HG02885 (cell line): Measurements from ENCODE around the gene PARVG.

Source experiments
- ATAC-seq: cut with Tn5 transposase; IDR thresholded peaks from one replicate; pipeline ENCODE4 v1.9.1; 2021; ENCODE audit warnings: mild to moderate bottlenecking; ENCODE audit not compliant: unreplicated experiment, poor library complexity

PARVG gene

DNA sequence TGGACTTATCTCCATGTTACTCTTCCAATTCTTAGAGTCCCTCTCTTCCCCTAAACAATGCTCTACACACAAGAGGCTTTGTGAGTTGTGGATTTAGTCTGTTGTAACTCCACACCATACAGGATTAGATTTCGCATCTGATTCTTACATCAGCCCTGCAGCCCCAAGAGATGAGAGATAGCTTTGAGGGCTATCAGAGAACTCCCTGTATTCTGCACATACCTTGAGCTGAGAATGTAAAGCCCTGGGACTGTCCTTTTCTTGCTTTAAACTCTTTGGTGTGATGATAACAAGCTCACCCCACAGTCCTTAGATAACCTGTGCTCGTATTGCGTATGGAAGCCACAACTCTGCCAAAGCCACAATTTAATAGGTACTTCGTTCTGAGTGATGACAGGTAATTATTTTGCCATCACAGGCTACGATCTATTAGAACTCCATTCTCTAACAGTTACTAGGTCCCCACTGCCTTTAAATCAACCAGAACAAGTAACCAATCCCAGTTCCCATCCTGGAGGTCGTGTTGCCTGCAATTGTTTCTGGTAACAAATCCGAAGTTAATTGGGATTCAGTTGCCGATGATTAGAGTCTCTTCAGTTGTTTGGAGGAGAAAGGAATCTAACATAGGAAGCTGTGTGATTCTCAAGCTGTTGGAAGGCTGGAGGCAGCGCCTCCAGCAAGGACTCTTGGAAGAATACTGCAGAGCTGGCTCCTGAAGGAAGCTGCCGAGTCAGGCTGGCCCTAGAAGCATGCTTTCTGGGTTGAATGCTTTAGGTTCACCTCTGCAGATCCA, 1.3 kb upstream of the PARVG start:
- no peak for ATAC-seq

DNA sequence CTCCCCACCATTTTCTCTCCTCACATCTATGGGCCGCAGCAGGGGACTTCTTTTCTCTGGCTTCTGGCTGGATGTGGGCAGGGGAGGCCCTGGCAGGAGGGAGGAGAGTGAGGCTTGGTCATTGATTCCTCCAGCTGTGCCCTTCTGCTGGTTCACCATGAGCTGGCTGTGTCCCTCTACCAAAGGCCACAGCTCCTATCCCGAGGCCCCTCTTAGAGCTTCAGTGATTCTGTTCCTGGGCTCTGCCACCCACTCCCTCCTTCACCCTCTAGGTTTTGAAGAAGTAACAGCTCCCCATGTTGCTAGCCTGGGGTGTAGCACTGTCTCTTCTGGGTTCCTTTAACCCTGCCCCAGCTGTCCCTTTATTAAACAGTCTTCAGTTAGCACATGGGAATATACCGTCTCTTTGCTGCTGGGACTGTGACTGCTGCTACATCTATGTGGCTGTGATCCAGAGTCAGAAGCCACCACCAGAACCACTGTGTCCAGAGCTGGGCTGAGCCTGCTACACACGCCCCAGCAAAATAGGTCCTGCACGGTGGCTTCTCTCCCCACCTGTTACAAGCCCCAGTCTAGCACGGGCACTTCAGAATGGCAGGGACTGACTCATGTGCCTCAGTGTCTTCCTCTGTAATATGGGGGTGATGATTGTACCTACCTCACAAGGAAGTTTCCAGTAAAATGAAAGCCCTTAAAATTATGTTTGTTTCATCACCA, 578 bp upstream of the PARVG start:
- ATAC-seq: no peak

DNA sequence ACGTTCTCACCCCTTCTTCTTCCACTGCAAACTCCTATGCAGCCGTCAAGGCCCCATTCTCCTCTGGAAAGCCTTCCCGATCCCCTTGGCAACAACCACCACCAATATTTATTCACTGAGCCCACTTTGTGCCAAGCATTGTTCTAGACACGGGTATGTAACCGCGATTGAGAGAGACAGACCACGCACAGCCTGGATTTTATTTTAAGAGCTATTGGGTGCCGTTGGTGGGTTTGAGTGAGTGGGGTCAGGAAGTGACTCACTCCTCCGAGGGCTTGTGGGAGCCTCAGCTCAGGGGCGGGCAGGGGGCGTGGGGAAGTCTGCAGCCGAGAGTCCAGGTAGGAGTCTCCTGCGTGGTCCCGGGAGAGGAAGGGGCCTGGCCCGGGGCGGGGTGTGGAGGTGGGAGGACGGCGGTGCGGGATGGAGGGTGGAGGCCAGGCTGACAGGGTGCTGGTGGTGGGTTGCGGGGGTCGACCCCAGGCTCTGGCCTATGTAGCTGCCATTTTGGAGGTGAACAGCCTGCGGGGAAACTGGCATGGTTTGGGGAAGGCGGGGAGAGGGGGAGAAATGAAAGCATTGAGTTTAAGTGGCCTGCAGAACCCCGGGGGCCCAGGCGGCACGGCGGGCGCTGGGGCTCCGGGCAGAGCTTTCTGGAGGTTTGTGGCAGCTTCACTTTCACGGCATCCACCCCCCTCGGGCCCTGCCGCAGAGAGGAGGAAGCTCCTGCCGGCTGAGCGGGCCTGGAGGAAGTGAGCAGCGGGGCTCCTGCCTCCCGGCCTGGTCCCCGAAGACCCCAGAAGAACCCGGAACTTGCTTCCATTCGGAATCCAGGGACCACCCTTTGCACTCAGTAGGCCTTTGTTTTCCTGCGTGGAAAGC, 547 bp downstream of the PARVG start:
- peak; percentile 30 for ATAC-seq

DNA sequence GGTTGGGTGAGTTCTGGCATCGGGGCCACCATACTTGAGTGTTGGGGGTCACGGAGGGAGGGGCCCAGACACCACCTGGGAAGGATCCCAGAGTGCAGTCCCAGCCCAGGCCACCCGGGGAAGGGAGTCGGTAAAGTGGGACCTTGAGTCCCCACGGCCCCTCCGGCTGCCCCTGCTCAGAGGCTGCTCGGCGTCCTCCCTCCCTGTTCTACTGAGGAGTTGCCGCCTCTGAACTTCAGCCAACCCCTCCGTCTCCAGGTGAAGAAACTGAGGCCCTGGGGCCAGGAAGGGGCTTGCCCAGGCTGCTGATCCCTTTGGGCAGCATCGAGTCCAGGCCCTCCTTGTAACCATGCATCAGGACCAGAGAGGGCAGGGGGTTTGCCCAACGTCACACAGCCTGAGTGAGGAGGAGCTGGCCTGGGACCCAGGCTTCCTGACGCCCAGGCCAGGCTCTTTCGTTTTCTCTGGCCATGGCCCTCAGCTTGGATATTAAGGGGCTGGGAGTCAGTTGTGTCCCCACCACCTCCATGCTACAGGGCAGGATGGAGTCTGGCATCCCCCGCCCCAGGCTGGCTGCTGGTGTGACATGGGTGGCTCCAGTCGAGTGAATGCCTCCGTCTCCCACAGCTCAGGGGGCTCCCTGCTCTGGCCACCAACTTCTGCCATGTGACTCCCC, 1.3 kb downstream of the PARVG start:
- peak; percentile 29 for ATAC-seq

DNA sequence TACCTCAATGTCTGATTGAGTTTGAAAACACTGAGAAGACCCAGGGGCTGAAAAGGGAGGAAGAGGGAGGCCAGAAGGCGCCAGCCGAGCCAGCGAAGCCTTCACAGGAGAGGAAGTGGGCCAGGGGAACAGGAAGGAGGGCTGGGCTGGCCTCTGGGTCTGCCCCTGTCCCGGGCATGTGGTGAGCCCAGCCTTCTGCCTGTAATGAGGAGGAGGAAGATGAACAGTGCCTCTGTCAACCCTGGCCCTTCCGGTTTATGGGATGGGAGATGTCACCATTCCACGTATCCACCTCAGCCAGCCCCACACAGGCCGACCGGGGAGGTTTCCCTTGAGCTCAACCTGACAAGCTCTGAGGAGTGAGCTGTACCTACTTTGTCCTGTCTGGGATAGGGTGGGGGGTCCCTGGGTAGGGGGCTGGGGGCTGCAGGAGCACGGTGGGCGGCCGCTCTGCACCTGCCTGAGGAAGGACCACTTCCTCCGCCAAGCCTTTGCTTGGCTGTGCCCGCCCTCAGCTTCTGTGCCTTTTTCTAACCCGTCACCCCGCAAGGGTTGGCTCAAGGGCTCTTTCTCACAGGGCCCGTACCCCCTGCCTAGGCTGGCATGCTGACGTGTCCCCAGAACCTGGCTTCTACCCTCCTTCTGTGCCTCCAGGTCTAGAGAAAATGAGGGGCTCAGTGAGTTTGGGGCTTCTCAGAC, 2.0 kb downstream of the PARVG start:
- ATAC-seq: no peak

DNA sequence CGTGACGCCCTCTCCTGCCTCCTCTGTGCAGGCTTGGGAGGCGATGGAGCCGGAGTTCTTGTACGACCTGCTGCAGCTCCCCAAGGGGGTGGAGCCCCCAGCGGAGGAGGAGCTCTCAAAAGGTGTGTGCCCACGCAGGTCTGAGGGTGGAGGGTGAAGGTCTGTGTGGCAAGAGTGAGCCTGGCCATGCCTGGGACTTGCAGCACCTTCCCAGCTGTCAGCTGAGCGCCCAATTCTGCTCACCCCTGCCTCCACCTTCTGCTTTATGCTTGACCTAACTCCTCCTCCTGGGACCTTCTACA, 2.5 kb downstream of the PARVG start:
- no peak for ATAC-seq

DNA sequence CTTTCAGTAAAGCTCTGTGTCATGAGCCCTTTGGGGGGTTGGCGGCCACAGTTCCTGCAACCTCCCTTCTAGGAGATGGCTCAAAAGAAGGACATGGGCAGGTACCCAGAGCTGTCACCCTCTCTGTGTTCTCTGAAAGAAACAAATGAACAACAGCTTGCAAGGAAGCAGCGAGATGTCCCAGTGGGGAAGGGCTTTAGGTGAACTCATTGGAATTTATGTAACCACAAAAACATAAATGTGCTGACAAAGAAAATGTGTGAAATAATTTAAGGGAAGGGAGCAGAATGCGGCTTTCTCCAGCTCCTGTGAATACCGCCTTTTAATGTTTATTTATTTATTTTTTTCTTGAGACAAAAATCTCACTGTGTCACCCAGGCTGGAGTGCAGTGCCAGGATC, 3.3 kb downstream of the PARVG start:
- ATAC-seq: no peak

DNA sequence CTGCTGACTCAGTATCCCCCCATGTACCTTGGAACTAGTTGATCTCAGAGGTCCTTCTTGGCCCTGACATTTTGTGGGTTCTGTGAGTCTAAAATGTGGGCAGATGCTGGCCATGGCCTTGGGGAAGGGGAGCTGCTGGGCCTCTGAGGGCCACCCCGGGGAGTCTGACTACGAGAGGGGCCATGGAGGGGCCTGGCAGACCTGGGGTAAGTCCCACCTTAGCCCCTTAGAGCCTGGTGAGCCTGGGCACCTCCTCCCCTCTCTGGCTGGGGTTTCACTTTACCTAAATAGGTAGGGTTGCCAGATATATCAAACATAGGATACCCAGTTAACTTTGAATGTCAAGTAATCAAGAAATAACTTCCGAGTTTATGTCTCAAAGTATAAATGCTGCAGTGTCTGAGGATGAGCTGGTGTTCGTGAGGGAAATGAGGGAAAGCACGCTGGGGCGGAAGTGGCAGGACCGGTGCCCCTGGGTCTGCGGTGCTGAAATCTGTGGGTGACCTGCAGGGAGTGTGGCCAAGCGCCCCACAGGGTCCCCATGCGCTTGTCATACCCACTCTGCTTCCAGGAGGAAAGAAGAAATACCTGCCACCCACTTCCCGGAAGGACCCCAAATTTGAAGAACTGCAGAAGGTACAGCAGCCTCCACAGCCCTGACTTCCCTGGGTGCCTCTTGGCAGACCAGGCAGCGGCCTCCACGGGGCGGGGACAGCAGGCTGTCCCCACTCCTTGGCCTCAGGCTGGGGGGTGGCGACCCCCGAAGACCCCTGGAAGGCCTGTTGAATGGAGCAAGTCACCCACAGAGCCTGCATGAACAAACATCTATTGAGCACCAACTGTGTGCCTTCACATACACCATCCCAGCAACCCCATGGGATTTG, 4.8 kb downstream of the PARVG start:
- ATAC-seq: no peak

DNA sequence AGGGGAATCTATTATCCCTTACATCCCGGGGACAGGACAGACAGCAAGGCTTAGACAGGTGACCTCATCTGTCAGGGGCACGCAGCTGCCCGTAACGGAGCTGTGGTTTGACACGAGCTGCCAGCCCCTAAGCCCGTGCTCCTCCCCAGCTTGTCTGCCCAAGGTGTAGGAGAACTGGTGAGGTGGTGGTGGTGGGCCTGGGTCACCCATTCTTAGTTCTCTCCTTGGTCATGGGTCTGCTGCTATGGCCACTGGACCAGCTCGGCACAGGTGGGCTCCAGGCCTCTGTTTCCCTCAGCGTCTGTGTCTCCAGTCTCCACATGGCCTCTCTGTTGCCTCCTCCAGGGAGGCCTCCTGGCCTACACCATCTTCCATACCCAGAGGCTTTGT, 5.4 kb downstream of the PARVG start:
- no peak for ATAC-seq

DNA sequence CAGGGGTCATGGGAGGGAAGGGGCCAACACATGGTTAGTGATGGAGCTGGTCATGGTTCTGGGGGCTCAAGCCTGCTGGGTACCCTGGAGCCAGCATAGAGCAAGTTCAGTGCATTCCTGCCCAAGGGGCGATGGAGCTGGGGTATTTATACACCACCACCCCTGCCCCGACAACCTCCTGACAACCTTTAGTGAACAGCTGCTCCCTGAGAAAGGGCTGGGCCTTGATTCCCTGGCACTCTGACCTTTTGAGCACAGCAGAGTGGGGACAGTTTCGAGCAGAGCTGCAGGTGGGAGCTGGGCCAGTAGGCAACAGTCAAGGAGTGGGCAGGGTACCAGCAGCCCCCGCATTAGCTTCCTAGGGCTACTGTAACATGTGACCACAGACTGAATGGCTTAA, 6.0 kb downstream of the PARVG start:
- ATAC-seq: no peak

DNA sequence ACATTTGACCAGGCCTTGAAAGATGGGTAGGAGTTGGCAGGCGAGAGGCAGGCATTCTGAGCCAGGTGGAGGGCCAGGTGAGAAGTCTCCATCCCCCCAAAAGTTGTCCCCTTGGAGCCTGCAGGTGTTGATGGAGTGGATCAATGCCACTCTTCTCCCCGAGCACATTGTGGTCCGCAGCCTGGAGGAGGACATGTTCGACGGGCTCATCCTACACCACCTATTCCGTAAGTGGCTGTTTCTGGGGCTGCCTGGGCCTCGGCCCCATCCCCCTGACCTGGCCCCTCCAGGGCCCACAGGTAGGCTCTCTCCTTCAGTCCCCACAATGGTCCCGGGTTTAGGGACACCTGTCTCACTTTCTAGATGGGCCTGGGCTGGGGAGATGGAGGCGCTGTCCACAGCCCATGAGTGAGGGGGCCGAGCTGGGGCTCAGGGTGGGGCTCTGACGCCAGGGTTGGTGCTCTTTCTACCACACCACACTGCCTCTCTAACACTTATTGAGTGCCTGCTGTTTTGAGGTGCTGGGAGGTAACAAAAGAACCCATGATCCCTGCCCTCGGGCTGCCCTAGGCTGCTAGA, 7.0 kb downstream of the PARVG start:
- no peak for ATAC-seq

DNA sequence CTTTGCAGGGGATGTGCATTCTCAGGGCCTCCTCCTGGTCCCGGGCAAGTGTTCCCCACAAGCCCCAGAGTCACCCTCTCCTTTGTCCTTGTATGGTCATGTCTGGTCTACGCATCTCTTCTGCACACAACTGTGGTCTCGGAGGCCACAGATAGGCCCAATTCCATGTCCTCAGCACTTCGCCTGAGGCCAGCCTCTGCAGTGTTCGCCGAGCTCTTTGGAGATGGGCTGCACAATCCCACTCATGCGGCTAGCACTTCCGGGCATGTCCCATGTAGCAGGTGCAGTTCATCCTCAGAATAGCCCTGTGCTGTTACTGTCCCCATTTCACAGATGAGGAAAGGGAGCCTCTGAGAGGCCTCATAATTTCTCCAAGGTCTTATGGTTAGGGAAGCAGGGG, 7.6 kb downstream of the PARVG start:
- no peak for ATAC-seq

DNA sequence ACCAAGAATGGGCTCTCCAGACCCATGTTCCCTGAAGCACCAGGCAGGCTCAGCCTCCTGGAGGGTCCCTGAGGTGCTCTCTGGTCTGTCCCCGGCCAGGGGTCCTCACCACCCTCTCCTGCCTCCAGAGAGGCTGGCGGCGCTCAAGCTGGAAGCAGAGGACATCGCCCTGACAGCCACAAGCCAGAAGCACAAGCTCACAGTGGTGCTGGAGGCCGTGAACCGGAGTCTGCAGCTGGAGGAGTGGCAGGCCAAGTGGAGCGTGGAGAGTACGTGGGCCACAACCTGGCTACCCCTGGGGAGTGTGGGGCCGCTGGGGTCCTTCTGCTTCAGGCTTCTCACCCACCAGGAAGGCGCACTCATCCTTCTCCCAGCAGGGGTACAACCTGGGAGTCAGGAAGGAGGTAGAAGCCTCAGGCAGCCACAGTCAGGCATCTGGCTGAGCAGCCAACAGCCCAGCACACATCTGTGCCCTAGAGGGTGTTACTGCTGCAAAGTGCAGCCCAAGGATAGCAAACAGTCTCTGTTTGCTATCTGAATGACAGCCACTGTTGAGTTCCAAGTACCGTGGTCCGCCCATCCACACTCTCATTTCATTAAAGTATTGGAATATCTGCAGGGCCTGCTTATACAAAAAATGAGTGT, 8.4 kb downstream of the PARVG start:
- no peak for ATAC-seq

DNA sequence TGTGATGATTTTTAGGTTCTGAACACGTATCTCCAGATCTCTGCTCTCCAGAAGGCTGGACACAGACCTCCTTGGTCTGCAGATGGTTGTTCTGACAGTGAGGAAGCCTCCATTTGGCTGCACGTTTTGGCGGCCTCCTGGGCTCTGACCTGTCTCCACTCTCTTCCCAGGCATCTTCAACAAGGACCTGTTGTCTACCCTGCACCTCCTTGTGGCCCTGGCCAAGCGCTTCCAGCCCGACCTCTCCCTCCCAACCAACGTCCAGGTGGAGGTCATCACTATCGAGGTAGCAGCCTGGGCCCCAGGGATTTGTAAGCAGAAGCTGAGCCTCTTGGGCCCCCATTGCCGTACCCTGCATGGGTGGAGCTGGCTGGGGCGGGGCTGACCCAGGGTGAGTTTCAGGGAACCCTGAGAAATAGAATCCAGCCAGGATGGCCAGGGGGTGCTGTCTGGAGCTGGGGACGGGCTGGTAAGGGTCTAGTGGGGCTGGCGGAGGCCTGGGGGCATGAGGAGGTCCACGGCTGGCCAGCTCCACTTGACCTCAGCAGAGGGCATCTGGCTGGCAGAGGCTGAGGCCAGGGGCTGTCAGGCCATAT, 9.8 kb downstream of the PARVG start:
- no peak for ATAC-seq

DNA sequence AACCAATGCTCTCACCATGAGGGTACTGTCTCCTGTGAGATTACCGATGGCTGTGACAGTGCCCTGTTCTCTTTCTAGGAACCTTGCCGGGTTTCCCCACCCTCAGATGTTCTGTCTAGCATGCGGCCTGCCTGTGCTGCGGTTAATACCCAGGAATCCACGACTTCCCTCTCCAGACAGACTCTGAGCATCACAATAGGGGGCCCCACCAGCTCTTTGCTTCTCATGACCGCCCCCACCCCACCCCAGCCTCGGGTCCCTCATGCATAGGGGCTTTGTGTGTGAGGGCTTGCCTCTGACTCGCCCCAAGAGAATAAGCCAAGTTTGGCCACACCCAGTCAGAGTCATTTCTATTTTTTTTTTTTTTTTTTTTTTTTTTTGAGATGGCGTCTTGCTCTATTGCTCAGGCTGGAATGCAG, 10.3 kb downstream of the PARVG start:
- no peak for ATAC-seq

DNA sequence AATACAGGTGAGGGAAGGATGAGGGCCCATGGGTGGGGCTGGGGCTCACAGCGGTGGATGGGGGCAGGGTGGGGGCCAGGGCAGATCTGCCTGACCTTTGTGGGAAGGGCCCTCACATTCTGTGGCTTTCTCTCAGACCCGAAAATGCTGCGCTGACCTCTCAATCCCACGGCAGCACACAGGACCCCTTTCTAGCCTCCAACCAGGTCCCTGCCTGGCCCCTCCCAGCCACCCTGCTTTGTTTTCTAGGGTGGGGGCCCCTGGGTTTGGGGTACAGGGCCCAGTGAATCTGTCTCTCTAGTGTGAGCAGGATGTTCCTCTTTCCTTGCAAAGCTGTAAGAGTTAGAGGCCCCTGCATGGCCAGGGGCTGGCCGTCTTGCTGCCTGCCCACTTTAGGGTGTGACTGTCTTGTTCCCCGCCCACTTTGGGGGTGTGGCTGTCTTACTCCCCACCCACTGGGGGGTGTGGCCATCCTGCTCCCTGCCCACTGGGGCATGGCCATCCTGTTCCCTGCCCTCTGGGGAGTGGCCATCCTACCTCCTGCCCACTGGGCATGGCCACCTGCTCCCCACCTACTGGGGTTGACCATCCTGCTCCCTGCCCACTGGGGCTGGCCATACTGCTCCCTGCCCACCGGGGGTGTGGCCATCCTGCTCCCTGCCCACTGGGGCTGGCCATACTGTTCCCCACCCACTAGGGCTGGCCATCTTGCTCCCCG, 11.5 kb downstream of the PARVG start:
- no peak for ATAC-seq

DNA sequence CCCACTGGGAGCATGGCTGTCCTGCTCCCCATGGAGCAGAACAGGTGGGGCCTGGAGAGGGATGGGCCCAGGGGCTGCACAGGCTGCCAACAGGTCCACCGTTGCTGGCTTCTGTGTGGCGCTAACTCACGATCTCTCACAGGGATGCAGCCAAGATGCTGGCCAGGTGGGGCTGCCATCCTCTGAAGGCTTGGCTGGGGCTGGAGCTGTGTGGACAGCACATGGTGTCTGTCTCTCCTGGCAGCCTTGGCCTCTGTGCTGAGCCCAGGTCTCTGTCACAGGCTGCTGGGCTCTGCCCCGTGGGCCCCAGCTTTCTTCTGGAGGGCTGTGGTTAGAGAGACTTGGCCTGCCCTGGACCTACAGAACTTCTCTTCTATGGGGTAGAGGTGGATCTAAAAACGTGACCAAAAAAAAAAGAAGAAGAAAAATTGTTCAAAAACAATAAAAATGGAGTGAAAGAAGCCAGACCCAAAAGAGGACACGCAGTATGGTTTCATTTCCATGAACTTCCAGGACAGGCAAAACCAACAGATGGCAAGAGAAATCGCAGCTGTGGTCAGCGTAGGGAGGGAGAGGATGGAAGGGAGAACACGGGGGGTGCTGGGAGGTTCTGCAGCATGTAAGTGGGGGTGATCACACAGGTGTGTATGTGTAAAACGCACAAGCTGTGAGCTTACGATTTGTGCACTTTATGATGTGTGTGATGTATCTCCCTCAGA, 12.2 kb downstream of the PARVG start:
- ATAC-seq: no peak
